KMS-11 (cell line): ENCODE measurements around the gene TBL1X.

Experiments used
- H2AFZ ChIP-seq: fragments of 200-600 bp; sonication (generic); 2 replicates; pipeline ENCODE4 v1.6.1; 2016; ENCODE audit warnings: antibody characterized with exemption, mixed run types, low read depth
- H3K27ac ChIP-seq: fragments of 200-600 bp; sonication (generic); 2 replicates; pipeline ENCODE4 v1.6.1; 2016; ENCODE audit warnings: mild to moderate bottlenecking, mixed run types
- H3K27me3 ChIP-seq: fragments of 200-600 bp; sonication (generic); 2 replicates; pipeline ENCODE4 v1.6.1; 2017; ENCODE audit warnings: mild to moderate bottlenecking, low read depth, mixed run types, moderate library complexity; ENCODE audit not compliant: insufficient read depth
- H3K36me3 ChIP-seq: fragments of 200-600 bp; sonication (generic); 2 replicates; pipeline ENCODE4 v1.6.1; 2017; ENCODE audit warnings: mild to moderate bottlenecking, mixed run types; ENCODE audit not compliant: insufficient read depth
- H3K4me1 ChIP-seq: fragments of 200-600 bp; sonication (generic); 2 replicates; pipeline ENCODE4 v1.6.1; 2016; ENCODE audit warnings: mild to moderate bottlenecking, low read depth, mixed run types; ENCODE audit not compliant: poor library complexity, severe bottlenecking
- H3K4me2 ChIP-seq: fragments of 200-600 bp; sonication (generic); 2 replicates; pipeline ENCODE4 v1.7.0; 2016; ENCODE audit warnings: mild to moderate bottlenecking, mixed run types
- H3K4me3 ChIP-seq: fragments of 200-600 bp; sonication (generic); IDR thresholded peaks from 2 replicates; pipeline ENCODE4 v1.6.1; 2017; ENCODE audit warnings: low read depth, low read length, mixed read lengths; ENCODE audit not compliant: insufficient read depth
- H3K79me2 ChIP-seq: fragments of 200-600 bp; sonication (generic); 2 replicates; pipeline ENCODE4 v1.6.1; 2016; ENCODE audit warnings: low read depth, mixed run types; ENCODE audit not compliant: insufficient read depth
- H3K9ac ChIP-seq: fragments of 200-600 bp; sonication (generic); 2 replicates; pipeline ENCODE4 v1.6.1; 2016; ENCODE audit warnings: mild to moderate bottlenecking, mixed run types
- H4K20me1 ChIP-seq: fragments of 200-600 bp; sonication (generic); 2 replicates; pipeline ENCODE4 v1.6.1; 2016; ENCODE audit warnings: mild to moderate bottlenecking, mixed run types; ENCODE audit not compliant: insufficient read depth
- CTCF ChIP-seq: fragments of 200-600 bp; sonication (generic); conservative IDR thresholded peaks from 2 replicates; pipeline ENCODE4 v1.6.1; 2017; ENCODE audit warnings: low read depth, mild to moderate bottlenecking, antibody characterized with exemption, low read length, moderate library complexity, mixed read lengths

TBL1X gene

GRCh38 chrX:9749146-9749692 lies 284.4 kb downstream of the TBL1X start:
- no peaks in the 10 kb centered on the region for H4K20me1 ChIP-seq
- H3K9ac ChIP-seq = no peak overlapping the region
- H3K79me2 ChIP-seq = no peaks in the 10 kb centered on the region
- TF ChIP-seq CTCF = no peak
- H3K36me3 ChIP-seq = no peaks in the 10 kb centered on the region
- no peaks in the 10 kb centered on the region for H3K27me3 ChIP-seq
- no peak overlapping the region for H3K4me2 ChIP-seq
- no peak overlapping the region for H3K27ac ChIP-seq
- H3K4me3 ChIP-seq = no peak overlapping the region
- H2AFZ ChIP-seq = no peak overlapping the region
- no peaks in the 10 kb centered on the region for H3K4me1 ChIP-seq

- H3K4me2 ChIP-seq = no peak overlapping the region
- H3K27me3 ChIP-seq = no peaks in the 10 kb centered on the region
- H4K20me1 ChIP-seq = no peaks in the 10 kb centered on the region
- no peak for TF ChIP-seq CTCF
- H2AFZ ChIP-seq = no peak overlapping the region
- H3K9ac ChIP-seq = no peak overlapping the region
- H3K4me3 ChIP-seq = no peak overlapping the region
- no peaks in the 10 kb centered on the region for H3K36me3 ChIP-seq
- no peaks in the 10 kb centered on the region for H3K4me1 ChIP-seq
- no peak overlapping the region for H3K27ac ChIP-seq
- no peaks in the 10 kb centered on the region for H3K79me2 ChIP-seq
Measured at GRCh38 chrX:9757366-9757765, 292.5 kb downstream of the TBL1X start.

GRCh38 chrX:9758021-9758638 lies 293.3 kb downstream of the TBL1X start:
- Histone ChIP-seq H3K9ac (no peak overlapping the region), H3K36me3 (no peaks in the 10 kb centered on the region), H3K4me3 (no peak overlapping the region), H3K79me2 (no peaks in the 10 kb centered on the region), H3K27me3 (no peaks in the 10 kb centered on the region), H3K4me1 (no peaks in the 10 kb centered on the region), H2AFZ (no peak overlapping the region), H3K4me2 (no peak overlapping the region), H4K20me1 (no peaks in the 10 kb centered on the region), H3K27ac (no peak overlapping the region)
- TF ChIP-seq CTCF = no peak

- no peaks in the 10 kb centered on the region for H3K36me3 ChIP-seq
- H3K4me3 ChIP-seq = no peak overlapping the region
- H2AFZ ChIP-seq = no peak overlapping the region
- no peak overlapping the region for H3K4me2 ChIP-seq
- H4K20me1 ChIP-seq = no peaks in the 10 kb centered on the region
- no peak overlapping the region for H3K27ac ChIP-seq
- no peaks in the 10 kb centered on the region for H3K4me1 ChIP-seq
- H3K27me3 ChIP-seq = no peaks in the 10 kb centered on the region
- no peaks in the 10 kb centered on the region for H3K79me2 ChIP-seq
- TF ChIP-seq CTCF = no peak
- no peak overlapping the region for H3K9ac ChIP-seq
Measured at GRCh38 chrX:9759337-9759736, 294.5 kb downstream of the TBL1X start.
